Activated T-cell treated with anti-CD3 and anti-CD28 coated beads, Interleukin-2, amount 50 U/mL, for 4 hours (primary cell): ENCODE measurements around the gene UNK. TPM values are rescaled to one million over a fixed set of nuclear protein-coding genes. Genes with fewer than 3 reads are reported as not detected.

ENCODE experiments used
- ATAC-seq, 2 donors: fragments of 200-7000 bp; cut with Tn5 transposase; one replicate each; pipeline ENCODE4 v1.10.0; 2021
- DNase-seq: peaks from one replicate; pipeline ENCODE4 v3.0.0-alpha.2; 2020
- H3K27me3 Mint-ChIP-seq: one replicate; pipeline ENCODE4 v1.8.0; 2021; ENCODE audit warnings: low read depth, mixed read lengths
- H3K36me3 Mint-ChIP-seq: one replicate; pipeline ENCODE4 v1.8.0; 2022; ENCODE audit warnings: mixed read lengths; ENCODE audit not compliant: insufficient read depth
- H3K4me1 Mint-ChIP-seq: one replicate; pipeline ENCODE4 v1.8.0; 2021; ENCODE audit warnings: low read depth, mixed read lengths
- H3K4me3 Mint-ChIP-seq: one replicate; pipeline ENCODE4 v1.8.0; 2021; ENCODE audit warnings: mild to moderate bottlenecking, moderate library complexity, mixed read lengths
- H3K9me3 Mint-ChIP-seq: one replicate; pipeline ENCODE4 v1.8.0; 2021; ENCODE audit warnings: mixed read lengths
- total RNA-seq, 3 donors: library from RNA; stranded (reverse); gene quantifications; one replicate each; pipeline ENCODE4 v1.2.1, GENCODE V29; 2021

UNK gene
- total RNA-seq, 3 donors from 2014 or later, result 21.0 to 24.5 (median 22.6) TPM

- DNase-seq (no peak), ATAC-seq (no peak)
- Mint-ChIP-seq H3K4me3 (no peak overlapping the region), H3K27me3 (no peaks in the 10 kb centered on the region), H3K4me1 (peaks cover 4% of the 10 kb centered on the region), H3K36me3 (peaks cover 5% of the 10 kb centered on the region), H3K9me3 (no peaks in the 10 kb centered on the region)
Measured at GRCh38 chr17:75812096-75813013, 27.7 kb downstream of the UNK start.

DNA sequence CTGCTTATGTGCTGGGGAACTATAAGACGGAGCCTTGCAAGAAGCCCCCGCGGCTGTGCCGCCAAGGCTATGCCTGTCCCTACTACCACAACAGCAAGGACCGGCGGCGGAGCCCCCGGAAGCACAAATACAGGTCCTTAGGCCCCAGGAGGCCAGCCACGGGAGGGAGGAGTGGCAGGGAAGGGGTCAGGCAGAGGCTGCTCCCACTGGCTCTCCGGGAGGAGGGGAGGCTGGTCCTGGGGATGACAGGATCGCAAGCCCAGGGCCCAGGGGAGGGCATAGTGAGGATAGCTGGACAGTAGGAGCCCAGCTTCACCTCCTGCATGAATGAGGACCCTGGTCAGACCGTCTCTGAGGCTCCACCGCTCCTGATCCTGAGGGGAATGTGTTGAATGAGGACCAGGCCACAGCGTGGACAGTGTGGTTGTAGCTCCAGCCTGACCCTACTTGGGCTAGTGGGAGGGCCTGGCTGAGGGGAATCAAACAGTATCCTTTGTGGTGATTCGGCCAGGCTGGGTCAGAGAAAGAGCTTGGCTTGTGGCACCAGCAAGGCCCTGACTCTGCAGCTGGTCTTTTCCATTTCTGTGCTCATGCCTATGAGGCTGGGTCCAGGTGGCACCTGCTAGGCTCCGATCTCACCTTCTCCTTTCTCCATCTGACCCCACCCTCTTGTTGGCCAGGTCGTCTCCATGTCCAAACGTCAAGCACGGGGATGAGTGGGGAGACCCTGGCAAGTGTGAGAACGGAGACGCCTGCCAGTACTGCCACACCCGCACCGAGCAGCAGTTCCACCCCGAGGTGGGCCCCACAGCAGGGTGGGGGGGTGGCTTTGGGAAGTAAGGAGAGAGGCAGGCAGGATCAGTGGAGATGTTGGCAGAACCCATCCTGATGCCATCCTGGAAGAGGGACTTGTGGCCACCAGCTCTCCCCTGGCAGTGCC lies 28.7 kb downstream of the UNK start:
- no peak for DNase-seq
- H3K27me3 Mint-ChIP-seq, result no peaks in the 10 kb centered on the region
- no peaks in the 10 kb centered on the region for H3K9me3 Mint-ChIP-seq
- no peak for ATAC-seq
- peaks cover 4% of the 10 kb centered on the region for H3K4me1 Mint-ChIP-seq
- H3K4me3 Mint-ChIP-seq, result no peak overlapping the region
- peaks cover 5% of the 10 kb centered on the region for H3K36me3 Mint-ChIP-seq

GRCh38 chr17:75814021-75814395 lies 29.4 kb downstream of the UNK start:
- no peak for DNase-seq
- no peak overlapping the region for H3K4me3 Mint-ChIP-seq
- no peaks in the 10 kb centered on the region for H3K9me3 Mint-ChIP-seq
- ATAC-seq, result no peak
- no peaks in the 10 kb centered on the region for H3K4me1 Mint-ChIP-seq
- no peaks in the 10 kb centered on the region for H3K27me3 Mint-ChIP-seq
- peaks cover 8% of the 10 kb centered on the region for H3K36me3 Mint-ChIP-seq

GRCh38 chr17:75814900-75815373 lies 30.3 kb downstream of the UNK start:
- H3K4me3 Mint-ChIP-seq, result no peak overlapping the region
- no peaks in the 10 kb centered on the region for H3K27me3 Mint-ChIP-seq
- H3K9me3 Mint-ChIP-seq, result no peaks in the 10 kb centered on the region
- DNase-seq, result no peak
- no peak for ATAC-seq
- peaks cover 1% of the 10 kb centered on the region for H3K4me1 Mint-ChIP-seq
- peaks cover 13% of the 10 kb centered on the region for H3K36me3 Mint-ChIP-seq

- no peaks in the 10 kb centered on the region for H3K9me3 Mint-ChIP-seq
- no peak overlapping the region for H3K4me3 Mint-ChIP-seq
- no peaks in the 10 kb centered on the region for H3K27me3 Mint-ChIP-seq
- ATAC-seq (no peak), DNase-seq (no peak)
- peaks cover 14% of the 10 kb centered on the region for H3K36me3 Mint-ChIP-seq
- peaks cover 1% of the 10 kb centered on the region for H3K4me1 Mint-ChIP-seq
Measured at GRCh38 chr17:75815399-75815798, 30.8 kb downstream of the UNK start.

GRCh38 chr17:75816693-75817092 lies 32.1 kb downstream of the UNK start:
- DNase-seq (no peak), ATAC-seq (no peak)
- Mint-ChIP-seq H3K36me3 (peaks cover 16% of the 10 kb centered on the region), H3K27me3 (no peaks in the 10 kb centered on the region), H3K4me3 (no peak overlapping the region), H3K4me1 (peaks cover 9% of the 10 kb centered on the region), H3K9me3 (no peaks in the 10 kb centered on the region)

GRCh38 chr17:75817571-75817970 lies 33.0 kb downstream of the UNK start:
- H3K4me3 Mint-ChIP-seq, result no peak overlapping the region
- DNase-seq (no peak), ATAC-seq (no peak)
- no peaks in the 10 kb centered on the region for H3K9me3 Mint-ChIP-seq
- no peaks in the 10 kb centered on the region for H3K27me3 Mint-ChIP-seq
- H3K36me3 Mint-ChIP-seq, result peaks cover 16% of the 10 kb centered on the region
- H3K4me1 Mint-ChIP-seq, result peaks cover 17% of the 10 kb centered on the region

DNA sequence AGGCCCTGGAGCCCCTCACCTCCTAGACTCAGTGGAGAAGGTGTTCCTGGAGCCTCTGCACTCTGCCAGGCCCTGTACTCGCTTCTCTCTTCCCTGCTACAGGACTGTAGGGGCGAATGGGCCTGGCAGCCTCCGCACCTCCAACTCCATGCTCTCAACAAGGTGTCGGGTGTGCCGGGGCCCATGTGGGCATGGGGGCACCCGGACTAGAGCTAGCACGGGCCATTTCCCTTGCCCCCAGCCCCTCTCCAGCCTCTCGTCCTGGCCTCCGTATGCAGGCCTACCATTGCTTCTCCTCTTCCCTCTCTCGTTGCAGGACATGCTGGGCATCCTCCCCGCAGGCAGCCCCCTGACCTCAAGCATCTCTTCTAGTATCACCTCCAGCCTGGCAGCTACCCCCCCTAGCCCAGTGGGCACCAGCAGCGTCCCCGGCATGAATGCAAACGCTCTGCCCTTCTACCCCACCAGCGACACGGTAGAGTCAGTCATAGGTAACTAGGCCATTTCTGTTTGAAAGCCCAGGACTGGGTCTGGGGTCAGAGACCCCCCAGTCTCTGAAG lies 33.8 kb downstream of the UNK start:
- Mint-ChIP-seq H3K4me1 (peaks cover 17% of the 10 kb centered on the region), H3K9me3 (no peaks in the 10 kb centered on the region), H3K36me3 (peaks cover 16% of the 10 kb centered on the region), H3K27me3 (no peaks in the 10 kb centered on the region), H3K4me3 (no peak overlapping the region)
- no peak for DNase-seq
- no peak for ATAC-seq

DNA sequence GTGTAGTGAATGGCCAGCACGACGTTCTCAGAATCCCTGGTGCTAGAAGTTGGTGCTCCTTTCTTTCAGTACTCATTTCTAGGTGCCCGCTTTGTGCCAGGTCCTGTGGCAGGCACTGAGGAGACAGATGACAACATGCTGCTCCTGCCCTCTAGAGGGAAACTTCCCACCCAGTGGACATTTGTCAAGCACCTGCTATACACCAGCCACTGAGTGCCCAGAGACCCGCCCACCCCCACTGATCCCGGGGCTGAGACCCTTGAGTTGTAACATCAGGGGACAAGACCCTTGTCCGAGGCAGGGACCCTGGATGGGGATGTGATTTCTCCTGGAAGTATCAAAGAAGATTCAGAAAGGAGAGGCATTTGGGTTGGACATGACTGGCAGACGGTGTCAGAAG lies 34.5 kb downstream of the UNK start:
- peaks cover 14% of the 10 kb centered on the region for H3K36me3 Mint-ChIP-seq
- no peak overlapping the region for H3K4me3 Mint-ChIP-seq
- H3K4me1 Mint-ChIP-seq, result peaks cover 17% of the 10 kb centered on the region
- DNase-seq (no peak), ATAC-seq (no peak)
- H3K27me3 Mint-ChIP-seq, result no peaks in the 10 kb centered on the region
- no peaks in the 10 kb centered on the region for H3K9me3 Mint-ChIP-seq

- Mint-ChIP-seq H3K36me3 (peaks cover 14% of the 10 kb centered on the region), H3K27me3 (no peaks in the 10 kb centered on the region), H3K4me3 (no peak overlapping the region), H3K4me1 (peaks cover 17% of the 10 kb centered on the region), H3K9me3 (no peaks in the 10 kb centered on the region)
- no peak for ATAC-seq
- no peak for DNase-seq
Measured at GRCh38 chr17:75819678-75820077, 35.1 kb downstream of the UNK start.

GRCh38 chr17:75820094-75821080 lies 35.8 kb downstream of the UNK start:
- Mint-ChIP-seq H3K36me3 (peaks cover 14% of the 10 kb centered on the region), H3K27me3 (no peaks in the 10 kb centered on the region), H3K4me1 (peaks cover 17% of the 10 kb centered on the region), H3K4me3 (no peak overlapping the region), H3K9me3 (no peaks in the 10 kb centered on the region)
- DNase-seq (no peak), ATAC-seq (no peak)

- no peak overlapping the region for H3K4me3 Mint-ChIP-seq
- H3K27me3 Mint-ChIP-seq, result no peaks in the 10 kb centered on the region
- DNase-seq (no peak), ATAC-seq (no peak)
- H3K9me3 Mint-ChIP-seq, result no peaks in the 10 kb centered on the region
- peaks cover 14% of the 10 kb centered on the region for H3K36me3 Mint-ChIP-seq
- H3K4me1 Mint-ChIP-seq, result peaks cover 17% of the 10 kb centered on the region
Measured at GRCh38 chr17:75821552-75821951, 36.9 kb downstream of the UNK start.

- peaks cover 12% of the 10 kb centered on the region for H3K36me3 Mint-ChIP-seq
- no peaks in the 10 kb centered on the region for H3K27me3 Mint-ChIP-seq
- DNase-seq (peak; percentile 27), ATAC-seq (peak; percentile 50 to 56)
- no peak overlapping the region for H3K4me3 Mint-ChIP-seq
- H3K4me1 Mint-ChIP-seq, result peaks cover 17% of the 10 kb centered on the region
- no peaks in the 10 kb centered on the region for H3K9me3 Mint-ChIP-seq
Measured at GRCh38 chr17:75822119-75822799, 37.7 kb downstream of the UNK start.
